Testis (tissue), 2 donors: ENCODE results near the gene ALOXE3.

Experiments used
- POLR2A ChIP-seq: fragments of 450-650 bp; IDR thresholded peaks from one replicate; pipeline ENCODE4 v1.6.1; 2017; ENCODE audit warnings: antibody characterized with exemption, mild to moderate bottlenecking, moderate library complexity
- TF ChIP-seq, protein P1 (sequence below), 3 experiments: fragments of 450-650 bp in 2 of 3; fragments of 200-600 bp in 1 of 3; sonication (generic) in 1 of 3; IDR thresholded peaks; one replicate each; pipeline ENCODE4 v1.5.1; 2016 to 2019; ENCODE audit warnings: antibody characterized with exemption in 3 of 3, mild to moderate bottlenecking in 2 of 3, moderate library complexity in 1 of 3

- TF ChIP-seq, protein P1, sequence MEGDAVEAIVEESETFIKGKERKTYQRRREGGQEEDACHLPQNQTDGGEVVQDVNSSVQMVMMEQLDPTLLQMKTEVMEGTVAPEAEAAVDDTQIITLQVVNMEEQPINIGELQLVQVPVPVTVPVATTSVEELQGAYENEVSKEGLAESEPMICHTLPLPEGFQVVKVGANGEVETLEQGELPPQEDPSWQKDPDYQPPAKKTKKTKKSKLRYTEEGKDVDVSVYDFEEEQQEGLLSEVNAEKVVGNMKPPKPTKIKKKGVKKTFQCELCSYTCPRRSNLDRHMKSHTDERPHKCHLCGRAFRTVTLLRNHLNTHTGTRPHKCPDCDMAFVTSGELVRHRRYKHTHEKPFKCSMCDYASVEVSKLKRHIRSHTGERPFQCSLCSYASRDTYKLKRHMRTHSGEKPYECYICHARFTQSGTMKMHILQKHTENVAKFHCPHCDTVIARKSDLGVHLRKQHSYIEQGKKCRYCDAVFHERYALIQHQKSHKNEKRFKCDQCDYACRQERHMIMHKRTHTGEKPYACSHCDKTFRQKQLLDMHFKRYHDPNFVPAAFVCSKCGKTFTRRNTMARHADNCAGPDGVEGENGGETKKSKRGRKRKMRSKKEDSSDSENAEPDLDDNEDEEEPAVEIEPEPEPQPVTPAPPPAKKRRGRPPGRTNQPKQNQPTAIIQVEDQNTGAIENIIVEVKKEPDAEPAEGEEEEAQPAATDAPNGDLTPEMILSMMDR (IDR thresholded peaks at IDR 0.05), result no peak
- TF ChIP-seq POLR2A, result no peak
Measured at GRCh38 chr17:8056976-8057625, 61.2 kb downstream of the ALOXE3 start.
